ENCODE data around the gene KLF2. TPM values are rescaled to one million over a fixed set of nuclear protein-coding genes. Genes with fewer than 3 reads are reported as not detected.

Gene KLF2
- total RNA-seq, 2 donors from 2014 or later: 465 to 578 TPM

DNA sequence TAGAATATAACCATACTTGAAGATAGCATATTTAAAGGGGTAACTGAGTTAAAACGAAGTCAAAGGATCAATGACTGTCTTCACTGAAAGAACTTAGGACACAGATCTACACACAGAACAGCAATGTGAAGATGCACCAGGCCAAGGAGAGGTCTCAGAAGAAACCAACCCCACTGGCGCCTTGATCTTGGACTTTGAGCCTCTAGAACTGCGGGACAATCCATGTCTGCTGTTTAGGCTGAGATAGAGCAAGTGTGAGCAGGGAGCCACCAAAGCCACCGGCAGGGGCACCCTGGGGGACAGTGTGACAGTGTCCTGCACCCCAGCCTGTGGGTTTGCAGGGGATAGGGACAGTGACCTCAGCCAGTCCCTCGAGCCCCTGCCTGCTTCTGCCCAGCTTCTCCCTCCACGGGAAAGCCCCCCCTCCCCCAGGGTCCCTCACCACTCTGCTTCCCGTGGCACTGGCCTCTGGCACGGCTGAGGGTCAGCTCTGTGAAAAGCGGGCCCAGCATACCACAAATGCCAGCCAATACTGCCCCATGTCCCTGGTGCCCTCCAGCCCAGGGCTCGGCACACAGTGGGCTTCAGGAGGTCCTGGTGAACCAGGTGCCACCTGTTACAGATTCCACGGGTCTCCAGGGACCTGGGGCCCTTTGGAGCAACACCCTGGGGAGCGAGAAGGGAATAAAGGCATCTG, 40.8 kb downstream of the KLF2 start:
- no peaks in the 10 kb centered on the region for H3K36me3 Mint-ChIP-seq (ENCODE audit: low read depth)
- H3K4me3 Mint-ChIP-seq: peak overlapping the region; percentile 55
- no peaks in the 10 kb centered on the region for H3K9me3 ChIP-seq (ENCODE audit: control insufficient read depth, low read length, poor library complexity, severe bottlenecking)
- no peak overlapping the region for H3K27ac Mint-ChIP-seq
- ATAC-seq: no peak
- H3K27me3 Mint-ChIP-seq: no peaks in the 10 kb centered on the region
- no peak for DNase-seq
- H3K4me1 Mint-ChIP-seq: peaks cover 54% of the 10 kb centered on the region

DNA sequence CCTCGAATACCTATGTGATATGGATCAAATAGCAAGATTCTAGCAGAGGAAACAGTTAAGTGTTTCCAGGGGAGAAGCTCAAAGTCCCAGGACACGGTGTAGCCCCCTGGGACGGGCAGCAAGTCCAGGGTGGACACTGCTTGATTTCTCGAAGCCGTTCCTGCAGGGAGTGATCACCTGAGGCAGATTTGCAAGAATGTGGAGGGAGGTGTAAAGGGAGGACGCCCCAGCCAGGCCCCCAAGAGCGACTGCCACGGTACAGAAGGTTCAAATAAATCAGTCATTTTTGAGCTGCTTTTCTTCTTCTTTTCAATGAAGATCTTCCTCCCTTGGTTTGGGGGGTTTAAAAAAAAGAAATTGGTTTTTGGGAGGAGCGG, 41.4 kb downstream of the KLF2 start:
- DNase-seq (no peak), ATAC-seq (no peak)
- peaks cover 55% of the 10 kb centered on the region for H3K4me1 Mint-ChIP-seq
- H3K27ac Mint-ChIP-seq: no peak overlapping the region
- H3K27me3 Mint-ChIP-seq: no peaks in the 10 kb centered on the region
- no peak overlapping the region for H3K4me3 Mint-ChIP-seq
- H3K9me3 ChIP-seq (ENCODE audit: control insufficient read depth, low read length, poor library complexity, severe bottlenecking): no peaks in the 10 kb centered on the region
- H3K36me3 Mint-ChIP-seq (ENCODE audit: low read depth): no peaks in the 10 kb centered on the region

DNA sequence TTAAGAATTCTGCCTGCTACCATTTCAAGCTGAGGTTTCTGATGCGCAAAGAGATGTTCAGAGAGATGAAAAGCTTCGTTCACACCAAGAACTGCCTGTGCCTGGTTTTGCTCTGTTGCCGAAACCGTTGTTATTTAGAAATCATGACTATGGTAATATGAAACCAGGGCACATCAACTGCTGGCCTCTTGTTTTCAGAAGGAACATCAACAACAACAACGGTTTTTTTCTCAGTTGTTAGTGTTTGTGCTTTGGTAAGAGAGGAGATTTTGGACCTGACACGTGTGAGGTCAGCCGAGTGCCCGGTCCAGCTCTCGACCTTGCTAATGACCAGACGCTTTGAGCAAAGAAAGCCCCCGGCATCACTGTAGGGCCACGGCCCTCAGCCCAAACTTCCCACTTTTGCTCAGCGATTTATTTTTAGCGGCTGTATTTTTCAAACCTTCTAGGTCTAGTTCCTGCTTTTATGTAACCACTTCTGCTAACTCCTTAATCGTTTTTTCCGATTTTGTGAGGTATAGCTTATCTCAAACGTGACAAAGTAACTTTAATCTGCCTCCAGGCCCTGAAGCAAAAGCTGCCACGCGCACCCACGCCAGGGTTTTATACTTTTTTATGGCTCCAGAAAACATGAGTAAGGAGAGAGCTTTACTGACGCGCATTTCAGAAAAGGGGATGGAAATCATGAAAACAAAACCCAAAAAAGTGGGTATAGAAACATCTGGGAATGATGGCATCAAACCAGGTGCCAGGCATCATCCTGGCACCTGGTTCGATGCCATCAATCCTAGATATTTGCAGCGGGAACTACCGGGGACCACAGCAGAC, 42.0 kb downstream of the KLF2 start:
- DNase-seq (no peak), ATAC-seq (peak; percentile 13)
- Mint-ChIP-seq H3K4me1 (peaks cover 55% of the 10 kb centered on the region), H3K36me3 (ENCODE audit: low read depth) (no peaks in the 10 kb centered on the region), H3K27me3 (no peaks in the 10 kb centered on the region), H3K4me3 (no peak overlapping the region), H3K27ac (no peak overlapping the region)
- no peaks in the 10 kb centered on the region for H3K9me3 ChIP-seq (ENCODE audit: control insufficient read depth, low read length, poor library complexity, severe bottlenecking)

DNA sequence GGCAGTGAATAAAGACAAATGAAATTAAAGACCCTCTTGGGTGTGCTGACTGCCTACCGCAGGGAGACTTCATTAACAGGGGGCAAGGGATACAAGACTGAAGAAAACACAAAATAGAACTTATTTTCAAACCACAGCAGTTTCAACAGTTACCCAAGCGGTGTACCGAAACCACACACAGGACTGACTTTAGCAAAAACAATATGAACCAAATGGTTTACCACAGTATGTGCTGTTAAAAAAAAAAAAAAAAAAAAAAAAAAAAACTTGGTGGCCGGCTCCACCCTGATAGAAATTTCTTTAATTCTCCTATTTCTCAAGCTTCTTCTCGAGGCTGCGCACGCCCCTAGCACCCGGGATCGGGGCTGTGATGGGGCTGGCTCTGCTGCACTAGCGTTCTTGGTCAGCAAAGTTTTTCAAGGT, 42.6 kb downstream of the KLF2 start:
- Mint-ChIP-seq H3K36me3 (ENCODE audit: low read depth) (no peaks in the 10 kb centered on the region), H3K27ac (no peak overlapping the region), H3K4me1 (peaks cover 56% of the 10 kb centered on the region), H3K27me3 (no peaks in the 10 kb centered on the region), H3K4me3 (no peak overlapping the region)
- no peaks in the 10 kb centered on the region for H3K9me3 ChIP-seq (ENCODE audit: control insufficient read depth, low read length, poor library complexity, severe bottlenecking)
- peak; percentile 8 for ATAC-seq
- peak in 1 of 3 donors; percentile 35 for DNase-seq

DNA sequence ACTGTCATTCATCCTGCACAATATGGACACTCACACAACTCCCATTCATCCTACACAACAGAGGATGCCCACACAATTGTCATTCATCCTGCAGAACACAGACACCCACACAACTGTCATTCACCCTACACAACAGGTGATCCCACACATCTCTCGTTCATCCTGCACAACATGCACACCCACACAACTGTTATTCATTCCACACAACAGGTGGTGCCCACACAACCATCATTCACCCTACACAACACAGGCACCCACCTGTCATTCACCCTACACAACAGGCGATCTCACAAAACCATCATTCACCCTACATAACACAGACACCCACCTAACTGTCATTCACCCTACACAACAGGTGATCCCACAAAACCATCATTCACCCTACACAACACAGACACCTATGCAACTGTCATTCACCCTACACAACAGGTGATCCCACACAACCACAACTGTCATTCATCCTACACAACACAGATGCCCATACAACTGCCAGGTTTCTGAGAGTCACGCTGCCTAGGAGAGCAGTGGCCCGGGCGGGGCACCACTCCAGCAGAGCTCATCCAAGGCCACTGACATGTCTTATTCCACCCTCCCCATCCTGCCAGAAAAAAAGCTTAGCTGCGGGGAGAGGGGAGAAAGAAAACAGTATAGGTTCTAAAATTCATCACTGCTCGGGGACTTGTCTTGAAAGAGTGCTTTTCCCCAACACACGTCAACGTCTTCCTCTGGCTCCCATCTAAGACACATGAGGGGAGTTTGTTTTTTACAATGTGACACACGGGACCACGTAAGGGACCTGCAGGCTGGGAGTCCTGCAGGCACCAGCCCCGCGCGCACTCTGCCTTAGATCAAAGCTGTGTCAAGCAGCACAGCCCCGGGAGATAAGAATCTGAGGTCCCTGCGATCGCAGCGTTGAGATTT, 44.0 kb downstream of the KLF2 start:
- H3K9me3 ChIP-seq (ENCODE audit: control insufficient read depth, low read length, poor library complexity, severe bottlenecking): no peaks in the 10 kb centered on the region
- Mint-ChIP-seq H3K27ac (no peak overlapping the region), H3K36me3 (ENCODE audit: low read depth) (no peaks in the 10 kb centered on the region), H3K4me1 (peaks cover 53% of the 10 kb centered on the region), H3K27me3 (no peaks in the 10 kb centered on the region), H3K4me3 (no peak overlapping the region)
- peak; percentile 54 to 78 (median 57) for DNase-seq
- ATAC-seq: peak; percentile 57

DNA sequence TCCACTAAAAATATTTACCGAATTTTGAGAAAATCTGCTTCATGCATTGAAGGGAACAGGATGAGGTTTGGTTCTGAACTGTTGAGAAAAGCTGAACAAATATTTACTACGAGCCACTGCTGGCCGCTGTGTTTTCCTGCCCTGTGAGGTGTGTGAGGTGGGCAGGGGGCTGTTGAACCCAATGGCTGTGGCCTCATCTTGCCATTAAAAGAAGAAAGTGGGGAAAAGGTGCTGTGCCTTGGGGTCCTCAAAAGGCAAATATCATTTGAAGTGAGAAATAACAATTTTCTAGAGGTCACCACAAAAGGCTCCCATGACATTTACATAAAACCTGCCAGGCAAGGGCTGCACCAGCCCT, 44.7 kb downstream of the KLF2 start:
- H3K9me3 ChIP-seq (ENCODE audit: control insufficient read depth, low read length, poor library complexity, severe bottlenecking): no peaks in the 10 kb centered on the region
- Mint-ChIP-seq H3K27ac (no peak overlapping the region), H3K36me3 (ENCODE audit: low read depth) (no peaks in the 10 kb centered on the region), H3K4me3 (no peak overlapping the region), H3K27me3 (no peaks in the 10 kb centered on the region), H3K4me1 (peaks cover 53% of the 10 kb centered on the region)
- DNase-seq (no peak), ATAC-seq (no peak)

DNA sequence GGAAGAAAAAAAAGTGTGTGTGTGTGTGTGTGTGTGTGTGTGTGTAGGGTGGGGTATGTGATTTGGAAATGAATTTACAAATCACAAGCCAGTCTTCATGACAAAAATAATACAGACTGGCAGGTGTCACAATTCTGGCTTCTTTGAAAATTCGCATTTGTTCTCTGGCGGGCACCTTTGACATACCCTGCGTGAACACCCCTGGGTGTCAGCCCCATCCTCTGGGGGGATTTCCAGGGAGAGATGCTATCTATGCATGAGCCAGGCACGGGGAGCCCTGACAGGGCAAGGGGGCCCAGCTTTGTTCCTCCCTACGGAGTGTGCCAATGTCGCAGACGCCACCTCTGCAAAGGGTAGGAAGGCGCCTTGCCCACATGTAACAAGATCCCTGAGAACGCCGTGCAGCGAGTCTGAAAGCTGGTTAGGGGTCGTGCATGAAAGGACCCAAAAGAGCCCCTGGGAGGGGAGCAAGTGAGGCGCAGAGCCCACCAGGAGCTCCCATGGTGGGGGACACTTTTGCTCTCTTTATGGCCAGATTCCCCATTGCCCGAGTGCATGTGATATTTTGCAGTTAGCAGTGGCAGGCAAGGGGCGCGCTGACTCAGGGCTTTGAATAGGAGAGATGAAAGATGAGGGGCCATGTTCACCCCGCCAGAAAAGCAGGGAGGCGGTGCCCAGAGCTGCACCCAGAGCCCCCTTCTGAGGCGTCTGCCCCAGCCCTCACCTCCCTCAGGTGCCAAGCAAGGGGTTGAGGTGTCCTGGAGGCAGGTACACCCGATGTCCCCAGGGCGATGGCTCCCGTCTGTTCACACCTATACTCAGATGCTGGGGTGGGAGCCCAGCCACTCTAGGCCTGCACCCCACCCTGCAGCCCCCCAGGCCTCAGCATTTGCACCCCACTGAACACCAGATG, 45.3 kb downstream of the KLF2 start:
- H3K9me3 ChIP-seq (ENCODE audit: control insufficient read depth, low read length, poor library complexity, severe bottlenecking): no peaks in the 10 kb centered on the region
- Mint-ChIP-seq H3K4me3 (no peak overlapping the region), H3K4me1 (peaks cover 57% of the 10 kb centered on the region), H3K27me3 (no peaks in the 10 kb centered on the region), H3K36me3 (ENCODE audit: low read depth) (no peaks in the 10 kb centered on the region), H3K27ac (no peak overlapping the region)
- DNase-seq: peak; percentile 61 to 81 (median 69)
- ATAC-seq: peak; percentile 61

DNA sequence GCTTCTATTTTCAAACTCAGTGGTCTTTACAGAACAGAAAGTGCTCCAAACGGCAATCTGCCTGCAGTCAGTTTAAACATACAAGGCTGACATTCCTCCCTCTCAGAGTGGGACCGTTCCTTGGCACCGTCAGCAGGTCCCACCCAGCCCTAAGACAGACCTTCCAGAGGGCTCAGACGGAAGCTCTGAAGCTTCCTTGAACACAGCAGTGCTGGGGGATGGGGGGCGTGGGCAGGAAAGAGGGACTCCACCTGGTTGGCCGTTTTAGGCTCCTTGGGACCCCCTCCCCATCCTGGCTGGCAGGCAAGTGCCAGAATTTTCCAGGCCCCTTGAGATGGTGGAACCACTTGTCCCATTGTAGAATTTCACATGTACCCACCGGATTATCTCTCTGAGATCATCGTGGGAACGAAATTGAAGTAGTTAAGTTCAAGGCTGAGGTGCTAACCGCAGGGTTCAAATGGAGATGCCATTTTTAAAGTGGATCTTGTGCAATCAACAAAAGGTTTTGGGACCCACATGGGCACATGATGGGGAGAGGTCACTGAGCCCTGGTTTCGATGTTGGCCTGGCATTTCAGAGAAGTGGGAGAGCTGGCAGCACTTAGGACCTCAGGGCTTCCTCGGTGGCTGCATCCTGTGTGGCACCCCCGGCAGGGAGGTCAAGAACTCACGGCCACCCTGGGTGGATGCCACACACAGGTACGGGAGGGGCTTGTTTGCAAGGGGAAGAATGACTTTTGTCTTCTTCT, 46.2 kb downstream of the KLF2 start:
- Mint-ChIP-seq H3K4me3 (no peak overlapping the region), H3K27ac (no peak overlapping the region), H3K36me3 (ENCODE audit: low read depth) (peaks cover 3% of the 10 kb centered on the region), H3K27me3 (no peaks in the 10 kb centered on the region), H3K4me1 (peaks cover 58% of the 10 kb centered on the region)
- ATAC-seq (no peak), DNase-seq (no peak)
- no peaks in the 10 kb centered on the region for H3K9me3 ChIP-seq (ENCODE audit: control insufficient read depth, low read length, poor library complexity, severe bottlenecking)

DNA sequence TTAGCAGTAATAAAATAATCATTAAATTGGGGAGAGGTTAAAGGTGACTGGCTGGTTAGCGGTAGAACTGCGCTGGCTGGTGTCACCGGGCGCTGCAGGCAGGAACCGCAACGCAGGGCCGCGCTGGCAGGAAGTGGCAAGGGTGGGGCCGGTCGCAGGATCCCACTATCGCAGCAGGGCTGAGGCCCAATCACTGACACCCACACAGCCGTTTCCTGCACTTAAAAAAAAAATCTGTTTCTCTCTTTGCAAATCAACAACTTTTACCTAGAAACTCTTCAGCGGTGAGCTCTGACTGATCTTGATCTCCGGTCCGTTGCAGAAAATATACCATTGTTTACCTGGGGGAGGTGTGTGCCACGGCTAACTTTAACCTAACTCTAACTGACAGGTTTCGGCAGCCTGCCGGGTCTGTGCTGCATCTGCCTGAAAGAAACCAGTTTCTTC, 46.9 kb downstream of the KLF2 start:
- Mint-ChIP-seq H3K36me3 (ENCODE audit: low read depth) (peaks cover 6% of the 10 kb centered on the region), H3K27me3 (no peaks in the 10 kb centered on the region), H3K27ac (no peak overlapping the region), H3K4me3 (no peak overlapping the region), H3K4me1 (peaks cover 59% of the 10 kb centered on the region)
- H3K9me3 ChIP-seq (ENCODE audit: control insufficient read depth, low read length, poor library complexity, severe bottlenecking): no peaks in the 10 kb centered on the region
- ATAC-seq: peak; percentile 71
- peak; percentile 81 to 89 (median 83) for DNase-seq

DNA sequence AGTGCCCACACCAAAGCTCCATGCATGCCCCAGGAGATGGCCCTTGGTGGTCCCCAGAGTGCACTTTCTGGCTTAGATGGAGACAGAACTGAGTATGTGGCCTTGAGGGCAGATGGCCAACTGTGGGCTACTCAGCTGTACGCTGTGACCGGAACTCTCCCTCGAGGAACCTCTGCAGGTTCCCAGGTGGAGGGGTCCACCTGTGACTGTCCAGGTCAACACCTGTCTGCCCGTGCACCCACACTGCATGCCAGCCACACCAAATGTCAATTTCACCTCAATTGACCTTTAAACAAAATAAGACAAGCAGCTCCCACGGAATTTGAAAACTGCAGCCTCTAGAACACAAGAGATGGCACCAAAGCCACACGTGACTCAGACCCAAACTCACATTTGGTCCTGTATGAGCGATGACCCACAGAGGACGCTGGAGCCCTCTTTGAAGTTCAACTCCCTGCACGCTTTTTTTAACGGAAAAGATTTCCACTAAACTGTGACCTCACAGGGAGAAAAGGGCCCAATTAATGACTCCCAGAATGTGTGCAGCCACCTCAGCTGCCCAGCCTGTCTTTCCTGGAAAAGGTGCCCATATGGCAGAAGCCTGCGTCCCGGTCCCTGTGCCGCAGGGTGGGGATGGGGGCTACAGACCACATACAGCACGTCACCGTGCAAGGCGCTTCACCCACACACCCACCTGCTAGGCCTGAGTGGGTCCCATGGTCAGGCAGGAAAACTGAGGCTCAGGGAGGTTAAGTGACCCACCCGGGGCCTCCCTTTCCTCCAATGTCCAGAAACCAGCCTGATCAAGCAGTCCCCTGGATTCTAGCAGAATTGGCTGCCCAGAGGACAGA, 47.7 kb downstream of the KLF2 start:
- H3K36me3 Mint-ChIP-seq (ENCODE audit: low read depth): peaks cover 6% of the 10 kb centered on the region
- peaks cover 52% of the 10 kb centered on the region for H3K4me1 Mint-ChIP-seq
- no peaks in the 10 kb centered on the region for H3K9me3 ChIP-seq (ENCODE audit: control insufficient read depth, low read length, poor library complexity, severe bottlenecking)
- DNase-seq: no peak
- H3K4me3 Mint-ChIP-seq: no peak overlapping the region
- no peak for ATAC-seq
- no peaks in the 10 kb centered on the region for H3K27me3 Mint-ChIP-seq
- H3K27ac Mint-ChIP-seq: no peak overlapping the region

DNA sequence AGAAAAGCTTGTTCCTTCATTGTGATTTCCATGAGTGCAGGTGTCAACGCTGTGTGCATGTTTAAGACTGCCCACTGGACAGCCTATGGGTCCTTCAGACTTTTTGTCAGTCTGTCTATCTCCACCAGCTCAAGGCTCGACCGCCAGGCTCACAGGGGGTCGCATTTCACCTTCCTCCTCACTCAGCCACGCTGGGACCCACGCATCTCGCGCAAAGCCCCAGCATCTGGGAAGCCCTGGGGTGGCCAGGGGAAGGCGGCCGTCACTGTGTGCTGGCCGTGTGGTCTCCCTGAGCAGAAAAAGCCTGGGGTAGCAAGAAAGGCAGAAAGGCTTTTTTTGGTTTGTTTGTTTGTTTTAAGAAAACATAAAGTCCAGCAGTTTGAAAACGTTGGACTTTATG, 48.5 kb downstream of the KLF2 start:
- no peaks in the 10 kb centered on the region for H3K9me3 ChIP-seq (ENCODE audit: control insufficient read depth, low read length, poor library complexity, severe bottlenecking)
- H3K27me3 Mint-ChIP-seq: no peaks in the 10 kb centered on the region
- no peak overlapping the region for H3K27ac Mint-ChIP-seq
- DNase-seq (no peak), ATAC-seq (no peak)
- no peak overlapping the region for H3K4me3 Mint-ChIP-seq
- H3K36me3 Mint-ChIP-seq (ENCODE audit: low read depth): peaks cover 9% of the 10 kb centered on the region
- H3K4me1 Mint-ChIP-seq: peaks cover 59% of the 10 kb centered on the region

Data from T-helper 17 cell (primary cell).